ENCODE measurements around the gene AVP. TPM values are rescaled to one million over a fixed set of nuclear protein-coding genes. Genes with fewer than 3 reads are reported as not detected.

AVP gene
- total RNA-seq, 1 experiment from 2014 or later = not detected

DNA sequence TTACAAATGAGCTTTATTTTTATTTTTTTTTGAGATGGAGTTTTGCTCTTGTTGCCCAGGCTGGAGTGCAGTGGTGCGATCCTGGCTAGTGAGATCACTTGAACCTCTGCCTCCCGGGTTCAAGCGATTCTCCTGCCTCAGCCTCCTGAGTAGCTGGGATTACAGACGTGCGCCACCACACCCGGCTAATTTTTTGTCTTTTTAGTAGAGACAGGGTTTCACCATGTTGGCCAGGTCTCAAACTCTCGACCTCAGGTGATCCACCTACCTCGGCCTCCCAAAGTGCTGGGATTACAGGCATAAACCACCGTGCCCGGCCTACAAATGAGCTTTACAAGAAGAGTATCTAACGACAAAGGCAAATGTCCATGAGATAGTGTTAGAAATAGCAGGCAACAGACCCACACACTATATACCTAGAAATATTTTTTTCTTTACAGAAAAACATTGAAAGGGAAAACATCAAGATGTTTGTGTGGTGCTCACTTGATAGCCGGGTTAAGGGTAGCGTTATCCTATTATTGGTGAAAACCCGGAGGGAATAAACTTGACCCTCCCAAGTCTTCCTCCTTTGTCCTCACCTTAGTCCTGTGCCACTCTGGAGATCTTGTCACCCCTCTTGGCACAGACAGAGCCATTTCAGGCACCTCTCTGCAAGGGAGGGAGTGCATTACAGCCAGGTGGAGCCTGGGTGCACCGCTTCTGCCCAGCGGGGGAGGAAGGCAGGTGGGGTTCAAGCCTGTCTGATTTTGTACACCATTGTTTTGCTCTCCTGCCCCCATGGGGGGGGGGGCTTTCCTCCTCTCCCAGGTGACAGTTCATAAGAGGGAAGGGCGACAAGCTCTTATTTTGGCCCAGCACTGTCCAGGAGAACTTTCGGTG lies 21.0 kb upstream of the AVP start:
- in situ Hi-C loops (cut with HindIII; ENCODE audit: low pct_unique_long_range_greater_than_20kb, low sequenced_read_pairs) (no loop called here), intact Hi-C loops (cut with micrococcal nuclease; ENCODE audit: unreplicated experiment) (no loop called here)
- no peaks in the 10 kb centered on the region for H3K9me3 ChIP-seq (ENCODE audit: control insufficient read depth, insufficient read depth, low read depth, low read length)
- TF ChIP-seq, protein P1, sequence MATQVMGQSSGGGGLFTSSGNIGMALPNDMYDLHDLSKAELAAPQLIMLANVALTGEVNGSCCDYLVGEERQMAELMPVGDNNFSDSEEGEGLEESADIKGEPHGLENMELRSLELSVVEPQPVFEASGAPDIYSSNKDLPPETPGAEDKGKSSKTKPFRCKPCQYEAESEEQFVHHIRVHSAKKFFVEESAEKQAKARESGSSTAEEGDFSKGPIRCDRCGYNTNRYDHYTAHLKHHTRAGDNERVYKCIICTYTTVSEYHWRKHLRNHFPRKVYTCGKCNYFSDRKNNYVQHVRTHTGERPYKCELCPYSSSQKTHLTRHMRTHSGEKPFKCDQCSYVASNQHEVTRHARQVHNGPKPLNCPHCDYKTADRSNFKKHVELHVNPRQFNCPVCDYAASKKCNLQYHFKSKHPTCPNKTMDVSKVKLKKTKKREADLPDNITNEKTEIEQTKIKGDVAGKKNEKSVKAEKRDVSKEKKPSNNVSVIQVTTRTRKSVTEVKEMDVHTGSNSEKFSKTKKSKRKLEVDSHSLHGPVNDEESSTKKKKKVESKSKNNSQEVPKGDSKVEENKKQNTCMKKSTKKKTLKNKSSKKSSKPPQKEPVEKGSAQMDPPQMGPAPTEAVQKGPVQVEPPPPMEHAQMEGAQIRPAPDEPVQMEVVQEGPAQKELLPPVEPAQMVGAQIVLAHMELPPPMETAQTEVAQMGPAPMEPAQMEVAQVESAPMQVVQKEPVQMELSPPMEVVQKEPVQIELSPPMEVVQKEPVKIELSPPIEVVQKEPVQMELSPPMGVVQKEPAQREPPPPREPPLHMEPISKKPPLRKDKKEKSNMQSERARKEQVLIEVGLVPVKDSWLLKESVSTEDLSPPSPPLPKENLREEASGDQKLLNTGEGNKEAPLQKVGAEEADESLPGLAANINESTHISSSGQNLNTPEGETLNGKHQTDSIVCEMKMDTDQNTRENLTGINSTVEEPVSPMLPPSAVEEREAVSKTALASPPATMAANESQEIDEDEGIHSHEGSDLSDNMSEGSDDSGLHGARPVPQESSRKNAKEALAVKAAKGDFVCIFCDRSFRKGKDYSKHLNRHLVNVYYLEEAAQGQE (IDR thresholded peaks at IDR 0.05; ENCODE audit: insufficient read depth in 1 of 2, low read depth in 2 of 2, low read length in 1 of 2) = no peak
- TF ChIP-seq, protein P2, sequence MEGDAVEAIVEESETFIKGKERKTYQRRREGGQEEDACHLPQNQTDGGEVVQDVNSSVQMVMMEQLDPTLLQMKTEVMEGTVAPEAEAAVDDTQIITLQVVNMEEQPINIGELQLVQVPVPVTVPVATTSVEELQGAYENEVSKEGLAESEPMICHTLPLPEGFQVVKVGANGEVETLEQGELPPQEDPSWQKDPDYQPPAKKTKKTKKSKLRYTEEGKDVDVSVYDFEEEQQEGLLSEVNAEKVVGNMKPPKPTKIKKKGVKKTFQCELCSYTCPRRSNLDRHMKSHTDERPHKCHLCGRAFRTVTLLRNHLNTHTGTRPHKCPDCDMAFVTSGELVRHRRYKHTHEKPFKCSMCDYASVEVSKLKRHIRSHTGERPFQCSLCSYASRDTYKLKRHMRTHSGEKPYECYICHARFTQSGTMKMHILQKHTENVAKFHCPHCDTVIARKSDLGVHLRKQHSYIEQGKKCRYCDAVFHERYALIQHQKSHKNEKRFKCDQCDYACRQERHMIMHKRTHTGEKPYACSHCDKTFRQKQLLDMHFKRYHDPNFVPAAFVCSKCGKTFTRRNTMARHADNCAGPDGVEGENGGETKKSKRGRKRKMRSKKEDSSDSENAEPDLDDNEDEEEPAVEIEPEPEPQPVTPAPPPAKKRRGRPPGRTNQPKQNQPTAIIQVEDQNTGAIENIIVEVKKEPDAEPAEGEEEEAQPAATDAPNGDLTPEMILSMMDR (IDR thresholded peaks at IDR 0.05) = no peak
- TF ChIP-seq POLR2AphosphoS5 (IDR thresholded peaks at IDR 0.05; ENCODE audit: low read depth, low read length) (no peak), SIN3A (IDR thresholded peaks at IDR 0.05; ENCODE audit: borderline replicate concordance, insufficient read depth, low read depth, low read length) (no peak), TCF7L2 (IDR thresholded peaks at IDR 0.05; ENCODE audit: low read depth, low read length) (no peak)
- CTCF ChIA-PET = no interaction called here
- no TSS peak for BruUV-seq (replicated peaks)
- ATAC-seq (no peak), DNase-seq (ENCODE audit: low read depth, low spot score) (no peak)
- no peaks in the 10 kb centered on the region; the same call in 1 of the 2 replicates for H3K4me1 ChIP-seq (ENCODE audit: control insufficient read depth, insufficient read depth, low read length)
- no peaks in the 10 kb centered on the region for H3K27me3 ChIP-seq (ENCODE audit: control insufficient read depth, insufficient read depth, low read length)
- H3K27ac ChIP-seq (ENCODE audit: low read length) = no peak overlapping the region
- POLR2A ChIA-PET = no interaction called here
- H3K4me3 ChIP-seq (ENCODE audit: low read depth in 2 of 2, low read length in 2 of 2) = no peak overlapping the region
- no peaks in the 10 kb centered on the region for H3K36me3 ChIP-seq (ENCODE audit: control insufficient read depth, insufficient read depth, low read length)

DNA sequence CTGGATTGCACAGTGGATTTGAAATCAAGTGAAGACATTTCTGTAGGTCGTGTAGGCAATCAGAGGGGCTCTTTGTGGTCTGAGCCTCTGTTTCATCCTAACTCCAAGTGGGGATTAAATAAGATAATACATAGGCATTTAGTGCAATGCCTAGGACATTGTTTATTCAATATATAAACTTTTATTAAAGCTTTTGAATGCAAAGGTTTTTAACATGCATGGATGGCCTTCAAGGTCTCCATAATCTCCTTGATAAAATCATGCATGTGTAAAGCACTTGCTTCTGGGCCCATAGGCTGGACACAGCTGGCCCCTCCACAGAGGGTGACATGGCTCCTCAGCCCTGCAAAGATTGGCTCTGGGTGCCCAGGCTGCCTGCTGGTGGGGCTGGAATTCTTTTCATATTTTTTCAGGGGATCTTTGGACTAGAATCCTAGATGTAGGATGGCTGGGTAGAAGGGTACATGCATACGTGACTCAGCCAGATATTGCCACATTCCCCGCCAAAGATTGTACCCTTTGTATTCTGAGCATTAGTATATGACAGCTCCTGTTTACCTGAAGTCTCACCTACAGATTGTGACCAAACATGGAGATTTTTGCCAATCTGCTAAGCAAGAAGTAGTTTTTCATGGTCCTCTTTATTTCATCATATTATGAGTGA lies 19.0 kb upstream of the AVP start:
- Histone ChIP-seq H3K9me3 (ENCODE audit: control insufficient read depth, insufficient read depth, low read depth, low read length) (no peaks in the 10 kb centered on the region), H3K4me3 (ENCODE audit: low read depth in 2 of 2, low read length in 2 of 2) (no peak overlapping the region), H3K4me1 (ENCODE audit: control insufficient read depth, insufficient read depth, low read length) (no peaks in the 10 kb centered on the region; the same call in 1 of the 2 replicates), H3K27me3 (ENCODE audit: control insufficient read depth, insufficient read depth, low read length) (no peaks in the 10 kb centered on the region), H3K27ac (ENCODE audit: low read length) (no peak overlapping the region; the same call in 1 of the 2 replicates), H3K36me3 (ENCODE audit: control insufficient read depth, insufficient read depth, low read length) (no peaks in the 10 kb centered on the region)
- no peak for TF ChIP-seq SIN3A (IDR thresholded peaks at IDR 0.05; ENCODE audit: borderline replicate concordance, insufficient read depth, low read depth, low read length)
- TF ChIP-seq, protein P1 (IDR thresholded peaks at IDR 0.05; ENCODE audit: insufficient read depth in 1 of 2, low read depth in 2 of 2, low read length in 1 of 2) = no peak
- no peak for TF ChIP-seq TCF7L2 (IDR thresholded peaks at IDR 0.05; ENCODE audit: low read depth, low read length)
- TF ChIP-seq, protein P2 (IDR thresholded peaks at IDR 0.05) = no peak
- TF ChIP-seq POLR2AphosphoS5 (IDR thresholded peaks at IDR 0.05; ENCODE audit: low read depth, low read length) = no peak
- no TSS peak for BruUV-seq (replicated peaks)
- DNase-seq (ENCODE audit: low read depth, low spot score) (no peak), ATAC-seq (0 out of 2 replicates have a peak, but pooled peaks have one; percentile 18)
- intact Hi-C loops (cut with micrococcal nuclease; ENCODE audit: unreplicated experiment) (no loop called here), in situ Hi-C loops (cut with HindIII; ENCODE audit: low pct_unique_long_range_greater_than_20kb, low sequenced_read_pairs) (no loop called here)
- POLR2A ChIA-PET = no interaction called here
- CTCF ChIA-PET = no interaction called here
